SHP77 (cell line): ENCODE data around the gene LRIT2.
"Not testable (repeated sequence)": the region's sequence is repeated elsewhere in the genome, so short reads cannot be mapped to it uniquely, and the experiment has no call there.

Source experiments
- DNase-seq, 2 experiments: peaks; one replicate each; lab custom pipeline; 2025; lab: John Stamatoyannopoulos, UW

LRIT2 gene

GRCh38 chr10:84184517-84184916, 40.8 kb downstream of the LRIT2 start:
- no peak for DNase-seq

GRCh38 chr10:84181631-84182030, 43.7 kb downstream of the LRIT2 start:
- no peak for DNase-seq

DNA sequence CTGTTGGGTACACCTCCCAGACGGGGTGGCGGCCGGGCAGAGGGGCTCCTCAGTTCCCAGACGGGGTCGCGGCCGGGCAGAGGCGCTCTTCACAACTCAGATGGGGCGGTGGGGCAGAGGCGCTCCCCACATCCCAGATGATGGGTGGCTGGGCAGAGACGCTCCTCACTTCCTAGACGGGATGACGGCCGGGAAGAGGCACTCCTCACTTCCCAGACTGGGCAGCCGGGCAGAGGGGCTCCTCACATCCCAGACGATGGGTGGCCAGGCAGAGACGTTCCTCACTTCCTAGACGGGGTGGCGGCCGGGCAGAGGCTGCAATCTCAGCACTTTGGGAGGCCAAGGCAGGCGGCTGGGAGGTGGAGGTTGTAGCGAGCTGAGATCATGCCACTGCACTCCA, 45.0 kb downstream of the LRIT2 start:
- not testable (repeated sequence) for DNase-seq

GRCh38 chr10:84179059-84179710, 46.2 kb downstream of the LRIT2 start:
- DNase-seq, result no peak

GRCh38 chr10:84178160-84178609, 47.2 kb downstream of the LRIT2 start:
- no peak for DNase-seq

GRCh38 chr10:84177541-84178141, 47.7 kb downstream of the LRIT2 start:
- DNase-seq, result no peak

- no peak for DNase-seq
These were observed 48.4 kb downstream of the LRIT2 start for GRCh38 chr10:84176836-84177474.

- DNase-seq, result no peak
These were observed 49.0 kb downstream of the LRIT2 start for GRCh38 chr10:84176351-84176750.

DNA sequence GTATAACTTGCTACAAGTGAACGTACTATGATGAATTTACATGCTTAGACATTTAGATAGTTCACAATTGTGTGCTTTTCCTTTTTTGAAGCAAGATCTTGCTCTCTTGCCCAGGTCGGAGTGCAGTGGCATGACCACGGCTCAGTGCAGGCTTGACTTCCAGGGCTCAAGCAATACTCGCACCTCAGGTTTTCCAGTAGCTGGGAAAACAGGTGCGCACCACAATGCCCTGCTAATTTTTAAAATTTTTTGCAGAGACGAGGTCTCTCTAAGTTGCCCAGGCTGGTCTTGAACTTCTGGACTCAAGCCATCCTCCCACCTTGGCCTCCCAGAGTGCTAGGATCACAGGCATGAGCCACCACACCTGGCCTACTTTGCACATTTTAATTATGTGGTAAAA, 49.9 kb downstream of the LRIT2 start:
- no peak for DNase-seq

- no peak for DNase-seq
These were observed 51.8 kb downstream of the LRIT2 start, which contains the start of gene GPR15LG for GRCh38 chr10:84173501-84173929. Gene GPR15LG, plus strand, starts transcription at chr10:84173801. Its CDS starts 51 bp downstream, at chr10:84173852.

DNA sequence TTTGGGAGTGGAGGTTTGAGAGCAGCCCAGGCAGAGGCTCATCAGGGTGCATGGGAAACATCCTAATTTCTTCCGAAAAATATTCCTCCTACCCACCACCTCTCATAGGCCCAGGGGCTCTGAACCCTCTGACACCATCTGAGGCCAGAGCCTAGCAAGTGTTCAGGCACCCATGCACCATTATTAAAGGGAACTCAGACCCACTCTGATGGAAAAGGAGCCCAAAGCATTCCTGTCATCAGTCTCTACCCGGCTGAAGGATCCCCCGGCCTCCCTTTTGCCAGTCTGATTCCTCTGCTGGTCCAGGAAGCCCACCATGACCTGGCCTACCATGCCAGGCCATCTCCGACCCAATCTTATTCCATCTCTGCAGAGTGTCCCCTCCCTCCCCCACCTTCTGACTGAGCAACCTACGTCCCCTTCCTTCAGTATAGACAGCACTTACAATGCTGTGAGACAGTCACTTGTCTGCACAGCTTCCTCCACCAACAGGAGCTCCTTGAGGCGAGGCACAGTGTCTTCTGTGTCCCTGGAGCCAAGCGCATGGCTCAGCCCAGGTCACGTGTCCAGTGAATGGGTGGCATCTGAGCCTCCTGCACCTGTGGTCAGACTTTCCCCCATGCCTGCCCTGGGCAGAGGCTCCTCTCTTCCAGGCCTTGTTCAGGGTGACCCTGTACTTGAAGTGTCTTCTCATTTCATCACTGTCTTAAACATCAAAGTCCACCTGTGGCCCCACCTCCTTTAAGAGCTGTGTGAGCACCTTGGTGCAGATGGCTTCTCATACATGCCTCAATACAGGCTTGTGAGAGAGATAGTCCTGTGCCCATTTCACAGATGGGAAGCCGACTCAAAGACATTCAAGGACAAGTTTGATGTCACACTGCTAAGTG, 52.6 kb downstream of the LRIT2 start:
- DNase-seq, result no peak

DNA sequence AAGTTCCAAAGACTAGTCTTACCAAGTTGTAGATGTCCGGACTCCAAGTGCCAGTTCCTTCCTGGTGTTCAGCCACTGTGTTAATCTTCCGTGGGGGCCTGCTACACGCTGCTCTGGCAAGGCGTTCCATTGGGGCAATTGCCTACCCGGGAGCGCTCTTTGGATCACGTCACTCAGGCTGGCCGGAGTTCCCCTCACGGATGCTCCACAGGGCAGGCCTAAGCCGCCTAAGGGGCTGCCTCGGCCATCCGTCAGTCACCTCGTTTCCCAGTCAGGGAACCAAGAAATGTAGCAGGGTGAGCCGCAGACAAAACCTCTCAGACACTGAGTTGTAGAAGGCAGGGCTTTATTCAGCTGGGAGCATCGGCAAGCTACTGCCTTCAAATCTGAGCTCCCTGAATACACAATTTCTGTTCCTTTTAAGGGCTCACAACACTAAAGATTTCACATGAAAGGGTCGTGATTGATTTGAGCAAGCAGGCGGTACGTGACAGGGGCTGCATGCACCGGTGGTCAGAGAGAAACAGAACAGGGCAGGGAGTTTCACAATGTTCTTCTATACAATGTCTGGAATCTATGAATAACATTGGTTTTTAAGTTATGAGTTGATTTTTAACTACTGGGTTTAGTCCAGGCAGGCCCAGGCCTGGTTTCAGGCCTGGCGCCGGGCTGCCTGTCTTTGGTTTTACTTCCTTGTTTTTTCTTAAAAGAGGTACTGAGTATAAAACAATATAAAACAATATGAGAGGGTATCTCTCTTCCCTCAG, 53.5 kb downstream of the LRIT2 start:
- DNase-seq, result not testable (repeated sequence)

DNA sequence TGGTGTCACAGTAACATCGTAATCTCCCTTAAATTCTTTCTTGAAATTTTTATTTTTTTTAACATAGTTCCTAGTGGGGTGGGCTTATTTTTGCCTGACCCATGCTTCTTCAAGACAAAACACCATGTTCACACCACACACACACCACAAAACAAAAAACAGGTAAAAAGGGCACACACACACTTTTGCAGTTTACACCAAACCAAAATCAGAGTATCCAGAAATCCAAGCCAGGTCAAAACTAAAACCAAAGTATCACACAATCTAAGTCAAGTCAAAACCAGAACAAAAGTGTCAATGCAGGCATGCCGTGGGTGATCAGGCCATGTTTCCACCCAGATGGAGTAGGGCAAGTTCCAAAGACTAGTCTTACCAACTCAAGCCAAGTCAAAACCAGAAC, 54.1 kb downstream of the LRIT2 start:
- DNase-seq, result not testable (repeated sequence)
